Measurements from ENCODE around the gene ABCG2.

ABCG2 gene

GRCh38 chr4:88104902-88105610, 53.4 kb downstream of the ABCG2 start (continued):
- TF ChIP-seq ZSCAN30 (tag by site-specific recombination; IDR thresholded peaks at IDR 0.05), result 0 out of 2 replicates have a peak, but pooled peaks have one; percentile 19
- no peak for TF ChIP-seq ZNF473 (tag by site-specific recombination; IDR thresholded peaks at IDR 0.05)
- TF ChIP-seq ZBTB26 (tag by site-specific recombination; optimal IDR thresholded peaks at IDR 0.05), result no peak
- no peak for TF ChIP-seq ZNF571 (tag by site-specific recombination; IDR thresholded peaks at IDR 0.05)
- peak; percentile 77 for TF ChIP-seq ZNF24 (tag by site-specific recombination; IDR thresholded peaks at IDR 0.05)
- no peak for TF ChIP-seq ZNF311 (tag by site-specific recombination; IDR thresholded peaks at IDR 0.05; ENCODE audit: borderline replicate concordance)
- 0 out of 2 replicates have a peak, but pooled peaks have one; percentile 41 for TF ChIP-seq ZNF692 (tag by site-specific recombination; IDR thresholded peaks at IDR 0.05)
- no peak for TF ChIP-seq ZNF18 (tag by site-specific recombination; IDR thresholded peaks at IDR 0.05)
- TF ChIP-seq, protein P1, sequence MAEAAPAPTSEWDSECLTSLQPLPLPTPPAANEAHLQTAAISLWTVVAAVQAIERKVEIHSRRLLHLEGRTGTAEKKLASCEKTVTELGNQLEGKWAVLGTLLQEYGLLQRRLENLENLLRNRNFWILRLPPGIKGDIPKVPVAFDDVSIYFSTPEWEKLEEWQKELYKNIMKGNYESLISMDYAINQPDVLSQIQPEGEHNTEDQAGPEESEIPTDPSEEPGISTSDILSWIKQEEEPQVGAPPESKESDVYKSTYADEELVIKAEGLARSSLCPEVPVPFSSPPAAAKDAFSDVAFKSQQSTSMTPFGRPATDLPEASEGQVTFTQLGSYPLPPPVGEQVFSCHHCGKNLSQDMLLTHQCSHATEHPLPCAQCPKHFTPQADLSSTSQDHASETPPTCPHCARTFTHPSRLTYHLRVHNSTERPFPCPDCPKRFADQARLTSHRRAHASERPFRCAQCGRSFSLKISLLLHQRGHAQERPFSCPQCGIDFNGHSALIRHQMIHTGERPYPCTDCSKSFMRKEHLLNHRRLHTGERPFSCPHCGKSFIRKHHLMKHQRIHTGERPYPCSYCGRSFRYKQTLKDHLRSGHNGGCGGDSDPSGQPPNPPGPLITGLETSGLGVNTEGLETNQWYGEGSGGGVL (tag by site-specific recombination; IDR thresholded peaks at IDR 0.05), result 0 out of 2 replicates have a peak, but pooled peaks have one; percentile 34
- peak; percentile 72 for TF ChIP-seq ZBTB21 (tag by site-specific recombination; IDR thresholded peaks at IDR 0.05)
- 0 out of 2 replicates have a peak, but pooled peaks have one; percentile 20 for TF ChIP-seq ZNF10 (tag by site-specific recombination; IDR thresholded peaks at IDR 0.05)
- 0 out of 2 replicates have a peak, but pooled peaks have one; percentile 33 for TF ChIP-seq OSR2 (tag by site-specific recombination; IDR thresholded peaks at IDR 0.05)
- TF ChIP-seq ZNF629 (tag by site-specific recombination; IDR thresholded peaks at IDR 0.05), result peak; percentile 85
- no peak for TF ChIP-seq ZFHX2 (tag by site-specific recombination; conservative IDR thresholded peaks at IDR 0.05)
- TF ChIP-seq, protein P2, sequence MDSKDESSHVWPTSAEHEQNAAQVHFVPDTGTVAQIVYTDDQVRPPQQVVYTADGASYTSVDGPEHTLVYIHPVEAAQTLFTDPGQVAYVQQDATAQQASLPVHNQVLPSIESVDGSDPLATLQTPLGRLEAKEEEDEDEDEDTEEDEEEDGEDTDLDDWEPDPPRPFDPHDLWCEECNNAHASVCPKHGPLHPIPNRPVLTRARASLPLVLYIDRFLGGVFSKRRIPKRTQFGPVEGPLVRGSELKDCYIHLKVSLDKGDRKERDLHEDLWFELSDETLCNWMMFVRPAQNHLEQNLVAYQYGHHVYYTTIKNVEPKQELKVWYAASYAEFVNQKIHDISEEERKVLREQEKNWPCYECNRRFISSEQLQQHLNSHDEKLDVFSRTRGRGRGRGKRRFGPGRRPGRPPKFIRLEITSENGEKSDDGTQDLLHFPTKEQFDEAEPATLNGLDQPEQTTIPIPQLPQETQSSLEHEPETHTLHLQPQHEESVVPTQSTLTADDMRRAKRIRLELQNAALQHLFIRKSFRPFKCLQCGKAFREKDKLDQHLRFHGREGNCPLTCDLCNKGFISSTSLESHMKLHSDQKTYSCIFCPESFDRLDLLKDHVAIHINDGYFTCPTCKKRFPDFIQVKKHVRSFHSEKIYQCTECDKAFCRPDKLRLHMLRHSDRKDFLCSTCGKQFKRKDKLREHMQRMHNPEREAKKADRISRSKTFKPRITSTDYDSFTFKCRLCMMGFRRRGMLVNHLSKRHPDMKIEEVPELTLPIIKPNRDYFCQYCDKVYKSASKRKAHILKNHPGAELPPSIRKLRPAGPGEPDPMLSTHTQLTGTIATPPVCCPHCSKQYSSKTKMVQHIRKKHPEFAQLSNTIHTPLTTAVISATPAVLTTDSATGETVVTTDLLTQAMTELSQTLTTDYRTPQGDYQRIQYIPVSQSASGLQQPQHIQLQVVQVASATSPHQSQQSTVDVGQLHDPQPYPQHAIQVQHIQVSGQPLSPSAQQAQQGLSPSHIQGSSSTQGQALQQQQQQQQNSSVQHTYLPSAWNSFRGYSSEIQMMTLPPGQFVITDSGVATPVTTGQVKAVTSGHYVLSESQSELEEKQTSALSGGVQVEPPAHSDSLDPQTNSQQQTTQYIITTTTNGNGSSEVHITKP (tag by site-specific recombination; IDR thresholded peaks at IDR 0.05), result peak; percentile 50
- TF ChIP-seq, protein P3, sequence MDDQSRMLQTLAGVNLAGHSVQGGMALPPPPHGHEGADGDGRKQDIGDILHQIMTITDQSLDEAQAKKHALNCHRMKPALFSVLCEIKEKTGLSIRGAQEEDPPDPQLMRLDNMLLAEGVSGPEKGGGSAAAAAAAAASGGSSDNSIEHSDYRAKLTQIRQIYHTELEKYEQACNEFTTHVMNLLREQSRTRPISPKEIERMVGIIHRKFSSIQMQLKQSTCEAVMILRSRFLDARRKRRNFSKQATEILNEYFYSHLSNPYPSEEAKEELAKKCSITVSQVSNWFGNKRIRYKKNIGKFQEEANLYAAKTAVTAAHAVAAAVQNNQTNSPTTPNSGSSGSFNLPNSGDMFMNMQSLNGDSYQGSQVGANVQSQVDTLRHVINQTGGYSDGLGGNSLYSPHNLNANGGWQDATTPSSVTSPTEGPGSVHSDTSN (CRISPR knock-in tag; IDR thresholded peaks at IDR 0.05), result no peak
- TF ChIP-seq ZNF529 (tag by site-specific recombination; IDR thresholded peaks at IDR 0.05; ENCODE audit: insufficient replicate concordance), result no peak
- TF ChIP-seq ZBTB17 (tag by site-specific recombination; IDR thresholded peaks at IDR 0.05), result peak; percentile 71
- TF ChIP-seq ZNF335 (tag by site-specific recombination; conservative IDR thresholded peaks at IDR 0.05), result peak; percentile 14; the same call in 1 of the 2 replicates
- TF ChIP-seq KLF8 (tag by site-specific recombination; IDR thresholded peaks at IDR 0.05), result 0 out of 2 replicates have a peak, but pooled peaks have one; percentile 44
- TF ChIP-seq, protein P4, sequence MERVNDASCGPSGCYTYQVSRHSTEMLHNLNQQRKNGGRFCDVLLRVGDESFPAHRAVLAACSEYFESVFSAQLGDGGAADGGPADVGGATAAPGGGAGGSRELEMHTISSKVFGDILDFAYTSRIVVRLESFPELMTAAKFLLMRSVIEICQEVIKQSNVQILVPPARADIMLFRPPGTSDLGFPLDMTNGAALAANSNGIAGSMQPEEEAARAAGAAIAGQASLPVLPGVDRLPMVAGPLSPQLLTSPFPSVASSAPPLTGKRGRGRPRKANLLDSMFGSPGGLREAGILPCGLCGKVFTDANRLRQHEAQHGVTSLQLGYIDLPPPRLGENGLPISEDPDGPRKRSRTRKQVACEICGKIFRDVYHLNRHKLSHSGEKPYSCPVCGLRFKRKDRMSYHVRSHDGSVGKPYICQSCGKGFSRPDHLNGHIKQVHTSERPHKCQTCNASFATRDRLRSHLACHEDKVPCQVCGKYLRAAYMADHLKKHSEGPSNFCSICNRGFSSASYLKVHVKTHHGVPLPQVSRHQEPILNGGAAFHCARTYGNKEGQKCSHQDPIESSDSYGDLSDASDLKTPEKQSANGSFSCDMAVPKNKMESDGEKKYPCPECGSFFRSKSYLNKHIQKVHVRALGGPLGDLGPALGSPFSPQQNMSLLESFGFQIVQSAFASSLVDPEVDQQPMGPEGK (tag by site-specific recombination; IDR thresholded peaks at IDR 0.05), result 0 out of 2 replicates have a peak, but pooled peaks have one; percentile 17
- peak; percentile 94 for TF ChIP-seq ATF2 (tag by site-specific recombination; IDR thresholded peaks at IDR 0.05; ENCODE audit: low read depth)
- 0 out of 2 replicates have a peak, but pooled peaks have one; percentile 23 for TF ChIP-seq ZFP69B (tag by site-specific recombination; IDR thresholded peaks at IDR 0.05)
